DOHH2 (cell line): ENCODE results near the gene MAP2K5.

Experiments used
- EZH2phosphoT487 ChIP-seq: fragments of 200-600 bp; sonication (generic); IDR thresholded peaks from 2 replicates; pipeline ENCODE4 v1.6.1; 2017; ENCODE audit warnings: borderline replicate concordance, mild to moderate bottlenecking, antibody characterized with exemption, low read length, moderate library complexity, mixed read lengths
- TF ChIP-seq, protein P1 (sequence below): fragments of 200-600 bp; sonication (generic); IDR thresholded peaks from one replicate; pipeline ENCODE4 v1.5.1; 2014; ENCODE audit warnings: antibody characterized with exemption, mild to moderate bottlenecking, low read depth, low read length; ENCODE audit not compliant: poor library complexity, severe bottlenecking

DNA sequence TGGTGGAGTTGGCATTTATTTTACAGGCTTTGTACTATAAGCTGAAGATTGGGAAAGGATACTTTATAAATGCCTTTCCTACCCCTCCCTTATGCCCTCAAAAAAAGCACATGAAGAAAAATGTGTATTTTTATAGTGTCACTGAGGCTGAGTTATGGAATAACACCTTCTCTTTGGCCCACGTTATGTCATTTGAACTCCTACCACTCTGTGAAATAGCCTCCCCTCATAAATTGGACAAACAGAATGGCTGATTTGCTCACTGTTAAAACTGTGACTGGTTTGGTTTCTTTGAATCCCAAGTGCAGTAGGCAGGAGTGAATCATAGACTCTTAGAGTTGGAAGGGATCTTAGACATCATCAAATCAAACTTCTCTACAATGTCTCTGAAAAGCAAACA, 187.6 kb downstream of the MAP2K5 start:
- TF ChIP-seq, protein P1, sequence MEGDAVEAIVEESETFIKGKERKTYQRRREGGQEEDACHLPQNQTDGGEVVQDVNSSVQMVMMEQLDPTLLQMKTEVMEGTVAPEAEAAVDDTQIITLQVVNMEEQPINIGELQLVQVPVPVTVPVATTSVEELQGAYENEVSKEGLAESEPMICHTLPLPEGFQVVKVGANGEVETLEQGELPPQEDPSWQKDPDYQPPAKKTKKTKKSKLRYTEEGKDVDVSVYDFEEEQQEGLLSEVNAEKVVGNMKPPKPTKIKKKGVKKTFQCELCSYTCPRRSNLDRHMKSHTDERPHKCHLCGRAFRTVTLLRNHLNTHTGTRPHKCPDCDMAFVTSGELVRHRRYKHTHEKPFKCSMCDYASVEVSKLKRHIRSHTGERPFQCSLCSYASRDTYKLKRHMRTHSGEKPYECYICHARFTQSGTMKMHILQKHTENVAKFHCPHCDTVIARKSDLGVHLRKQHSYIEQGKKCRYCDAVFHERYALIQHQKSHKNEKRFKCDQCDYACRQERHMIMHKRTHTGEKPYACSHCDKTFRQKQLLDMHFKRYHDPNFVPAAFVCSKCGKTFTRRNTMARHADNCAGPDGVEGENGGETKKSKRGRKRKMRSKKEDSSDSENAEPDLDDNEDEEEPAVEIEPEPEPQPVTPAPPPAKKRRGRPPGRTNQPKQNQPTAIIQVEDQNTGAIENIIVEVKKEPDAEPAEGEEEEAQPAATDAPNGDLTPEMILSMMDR: no peak
- no peak for TF ChIP-seq EZH2phosphoT487
